HUES6 (cell line): ENCODE results near the gene BOLL.
"Not testable (repeated sequence)": the region's sequence is repeated elsewhere in the genome, so short reads cannot be mapped to it uniquely, and the experiment has no call there.

Source experiments
- H3K27ac ChIP-seq: 2 replicates; pipeline ENCODE4 v1.7.0; 2013; ENCODE audit warnings: low read depth, mild to moderate bottlenecking, low read length, inconsistent platforms
- H3K27me3 ChIP-seq: 2 replicates; pipeline ENCODE4 v1.6.1; 2013; ENCODE audit warnings: low read length; ENCODE audit not compliant: control insufficient read depth, insufficient read depth
- H3K36me3 ChIP-seq: 2 replicates; pipeline ENCODE4 v1.6.1; 2013; ENCODE audit warnings: low read length; ENCODE audit not compliant: control insufficient read depth, insufficient read depth
- H3K4me1 ChIP-seq: 2 replicates; pipeline ENCODE4 v1.6.1; 2013; ENCODE audit warnings: low read length; ENCODE audit not compliant: control insufficient read depth, insufficient read depth
- H3K4me3 ChIP-seq: 2 replicates; pipeline ENCODE4 v1.5.1; 2013; ENCODE audit warnings: low read depth, low read length
- H3K9ac ChIP-seq: one replicate; pipeline ENCODE4 v1.6.1; 2013; ENCODE audit warnings: mild to moderate bottlenecking, low read length
- H3K9me3 ChIP-seq: 2 replicates; pipeline ENCODE4 v1.6.1; 2013; ENCODE audit warnings: low read depth, low read length; ENCODE audit not compliant: control insufficient read depth, insufficient read depth

Gene BOLL

DNA sequence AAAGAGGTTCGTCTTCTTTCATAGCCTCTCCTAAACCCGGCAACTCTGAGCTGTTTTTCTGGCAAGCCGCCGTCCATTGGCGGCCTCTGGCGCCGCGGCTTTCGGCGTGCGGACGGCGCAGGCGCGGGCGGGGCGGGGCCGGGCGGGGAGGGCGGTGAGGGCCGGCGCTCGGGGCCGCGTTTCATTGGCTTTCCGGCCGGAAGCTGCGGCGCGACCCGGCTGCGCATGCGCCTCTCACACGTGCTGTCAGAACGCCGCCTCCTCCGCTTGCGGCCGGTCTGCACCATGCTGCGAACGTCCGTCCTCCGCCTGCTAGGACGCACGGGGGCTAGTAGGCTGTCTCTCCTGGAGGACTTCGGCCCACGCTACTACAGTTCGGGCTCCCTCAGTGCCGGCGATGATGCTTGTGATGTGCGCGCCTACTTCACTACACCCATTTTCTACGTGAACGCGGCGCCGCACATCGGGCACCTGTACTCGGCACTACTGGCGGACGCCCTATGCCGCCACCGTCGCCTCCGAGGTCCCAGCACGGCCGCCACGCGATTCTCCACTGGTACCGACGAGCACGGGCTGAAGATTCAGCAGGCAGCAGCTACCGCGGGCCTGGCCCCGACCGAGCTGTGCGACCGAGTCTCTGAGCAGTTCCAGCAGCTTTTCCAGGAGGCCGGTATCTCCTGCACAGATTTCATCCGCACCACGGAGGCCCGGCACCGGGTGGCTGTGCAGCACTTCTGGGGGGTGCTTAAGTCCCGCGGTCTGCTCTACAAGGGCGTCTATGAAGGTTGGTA lies 79.8 kb downstream of the BOLL start, which contains the start of gene MARS2:
Gene MARS2 (plus strand): TSS at position 249 of the 791 bp plus-strand sequence. CDS start 37 bp downstream, at position 286.
- H3K36me3 ChIP-seq = peaks cover 19% of the 10 kb centered on the region
- peak within 1 kb of the TSS; percentile 72 for H3K27ac ChIP-seq
- H3K9ac ChIP-seq = peak within 1 kb of the TSS; percentile 86
- H3K9me3 ChIP-seq = no peaks in the 10 kb centered on the region
- no peaks in the 10 kb centered on the region for H3K27me3 ChIP-seq
- peaks cover 18% of the 10 kb centered on the region for H3K4me1 ChIP-seq
- H3K4me3 ChIP-seq = peak within 1 kb of the TSS; percentile 92

DNA sequence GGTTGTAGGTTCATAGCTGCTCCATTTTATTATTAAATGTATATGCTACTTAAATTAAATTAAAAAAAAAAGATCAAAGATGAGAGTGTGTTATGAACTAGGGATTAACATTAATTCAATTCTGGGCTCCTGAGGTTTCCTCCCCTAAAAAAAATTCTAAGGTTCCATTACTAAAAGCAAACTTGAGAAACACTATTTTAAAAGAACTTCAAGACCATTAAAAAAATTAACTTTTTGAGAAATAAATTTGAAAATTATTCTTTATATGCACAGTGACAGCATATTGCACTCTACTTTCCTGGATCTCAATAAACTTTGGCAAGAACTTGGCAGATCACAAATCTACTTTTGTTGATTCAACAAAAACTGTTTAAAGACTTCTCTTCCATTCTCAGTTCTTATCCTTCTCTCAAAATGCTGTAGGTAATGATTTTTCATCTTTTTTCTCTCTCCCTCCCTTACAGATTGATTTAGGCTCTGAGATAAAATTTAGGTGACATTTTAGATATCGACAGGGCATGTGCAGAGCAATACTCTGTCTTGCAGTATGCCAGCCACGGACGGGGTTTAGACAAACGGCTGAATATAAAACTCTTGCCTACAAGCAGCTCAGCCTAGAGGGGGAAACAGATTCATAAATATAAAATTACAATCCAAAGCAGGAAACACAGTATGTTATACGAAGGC lies 80.5 kb downstream of the BOLL start:
- H3K27me3 ChIP-seq = no peaks in the 10 kb centered on the region
- peaks cover 12% of the 10 kb centered on the region for H3K4me1 ChIP-seq
- no peaks in the 10 kb centered on the region for H3K9me3 ChIP-seq
- peak overlapping the region; percentile 86 for H3K9ac ChIP-seq
- peaks cover 11% of the 10 kb centered on the region for H3K36me3 ChIP-seq
- peak overlapping the region; percentile 72 for H3K27ac ChIP-seq
- H3K4me3 ChIP-seq = peak overlapping the region; percentile 92

DNA sequence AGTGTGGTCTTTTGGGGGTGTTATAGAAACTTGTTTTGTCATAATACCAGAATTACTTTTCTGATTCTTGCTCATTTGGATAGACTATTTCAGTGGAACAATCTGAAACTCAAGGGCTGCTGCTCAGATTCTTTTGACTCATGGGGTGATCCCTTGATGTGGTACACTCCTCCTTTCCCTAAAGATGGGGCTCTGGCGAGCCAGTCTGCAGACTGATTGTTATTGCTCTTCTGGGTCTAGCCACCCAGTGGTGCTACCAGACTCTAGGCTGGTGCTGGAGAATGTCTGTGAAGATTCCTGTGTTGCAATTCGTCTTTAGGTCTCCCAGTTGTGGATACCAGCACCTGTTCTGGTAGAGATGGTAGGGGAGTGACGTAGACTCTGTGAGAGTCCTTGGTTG lies 84.2 kb downstream of the BOLL start:
- H3K4me1 ChIP-seq = no peaks in the 10 kb centered on the region; the same call in 1 of the 2 replicates
- H3K36me3 ChIP-seq = no peaks in the 10 kb centered on the region
- H3K9ac ChIP-seq = no peak overlapping the region
- no peak overlapping the region for H3K27ac ChIP-seq
- H3K9me3 ChIP-seq = no peaks in the 10 kb centered on the region; the same call in 1 of the 2 replicates
- H3K27me3 ChIP-seq = no peaks in the 10 kb centered on the region
- H3K4me3 ChIP-seq = no peak overlapping the region

DNA sequence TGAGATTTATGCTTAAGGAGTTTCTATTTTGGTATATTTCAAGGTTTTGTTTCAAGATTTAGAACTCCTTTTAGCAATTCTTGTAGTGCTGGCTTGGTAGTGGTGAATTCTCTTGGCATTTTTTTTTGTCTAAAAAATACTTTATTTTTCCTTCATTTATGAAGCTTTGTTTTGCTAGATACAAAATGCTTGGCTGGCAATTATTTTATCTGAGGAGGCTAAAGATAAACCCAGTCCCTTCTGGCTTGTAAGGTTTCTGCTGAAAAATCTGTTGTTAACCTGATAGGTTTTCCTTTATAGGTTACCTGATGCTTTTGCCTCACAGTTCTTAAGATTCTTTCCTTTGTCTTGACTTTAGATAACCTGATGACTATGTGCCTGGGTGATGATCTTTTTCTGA lies 85.4 kb downstream of the BOLL start:
- H3K9me3 ChIP-seq, H3K4me3 ChIP-seq, H3K36me3 ChIP-seq, H3K27me3 ChIP-seq, H3K27ac ChIP-seq, H3K9ac ChIP-seq, H3K4me1 ChIP-seq: not testable (repeated sequence)

DNA sequence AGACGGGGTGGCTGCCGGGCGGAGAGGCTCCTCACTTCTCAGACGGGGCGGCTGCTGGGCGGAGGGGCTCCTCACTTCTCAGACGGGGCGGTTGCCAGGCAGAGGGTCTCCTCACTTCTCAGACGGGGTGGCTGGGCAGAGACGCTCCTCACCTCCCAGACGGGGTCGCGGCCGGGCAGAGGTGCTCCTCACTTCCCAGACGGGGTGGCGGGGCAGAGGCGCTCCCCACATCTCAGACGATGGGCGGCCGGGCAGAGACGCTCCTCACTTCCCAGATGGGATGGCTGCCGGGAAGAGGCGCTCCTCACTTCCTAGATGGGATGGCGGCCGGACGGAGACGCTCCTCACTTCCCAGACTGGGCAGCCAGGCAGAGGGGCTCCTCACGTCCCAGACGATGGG lies 88.5 kb downstream of the BOLL start:
- not testable (repeated sequence) for H3K36me3 ChIP-seq, H3K4me3 ChIP-seq, H3K27me3 ChIP-seq, H3K27ac ChIP-seq, H3K9ac ChIP-seq, H3K4me1 ChIP-seq
- peaks cover 11% of the 10 kb centered on the region; the same call in 1 of the 2 replicates for H3K9me3 ChIP-seq

DNA sequence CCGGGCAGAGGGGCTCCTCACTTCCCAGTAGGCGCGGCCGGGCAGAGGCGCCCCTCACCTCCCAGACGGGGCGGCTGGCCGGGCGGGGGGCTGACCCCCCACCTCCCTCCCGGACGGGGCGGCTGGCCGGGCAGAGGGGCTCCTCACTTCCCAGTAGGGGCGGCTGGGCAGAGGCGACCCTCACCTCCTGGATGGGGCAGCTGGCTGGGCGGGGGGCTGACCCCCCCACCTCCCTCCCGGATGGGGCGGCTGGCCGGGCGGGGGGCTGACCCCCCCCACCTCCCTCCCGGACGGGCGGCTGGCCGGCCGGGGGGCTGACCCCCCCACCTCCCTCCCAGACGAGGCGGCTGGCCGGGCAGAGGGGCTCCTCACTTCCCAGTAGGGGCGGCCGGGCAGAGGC lies 89.1 kb downstream of the BOLL start:
- not testable (repeated sequence) for H3K27me3 ChIP-seq, H3K4me1 ChIP-seq, H3K27ac ChIP-seq, H3K36me3 ChIP-seq, H3K9ac ChIP-seq, H3K4me3 ChIP-seq
- H3K9me3 ChIP-seq = peaks cover 11% of the 10 kb centered on the region; the same call in 1 of the 2 replicates

DNA sequence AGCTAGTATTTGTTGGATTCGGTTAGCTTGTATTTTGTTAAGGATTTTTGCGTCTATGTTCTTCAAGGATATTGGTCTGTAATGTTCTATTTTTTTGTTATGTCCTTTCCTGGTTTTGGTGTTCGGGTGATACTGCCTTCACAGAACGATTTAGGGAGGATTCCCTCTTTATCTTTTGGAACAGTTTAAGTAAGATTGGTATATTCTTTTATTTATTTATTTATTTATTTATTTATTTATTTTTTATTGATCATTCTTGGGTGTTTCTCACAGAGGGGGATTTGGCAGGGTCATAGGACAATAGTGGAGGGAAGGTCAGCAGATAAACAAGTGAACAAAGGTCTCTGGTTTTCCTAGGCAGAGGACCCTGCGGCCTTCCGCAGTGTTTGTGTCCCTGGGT lies 89.9 kb downstream of the BOLL start:
- H3K9ac ChIP-seq, H3K27me3 ChIP-seq, H3K4me1 ChIP-seq, H3K36me3 ChIP-seq, H3K27ac ChIP-seq, H3K4me3 ChIP-seq: not testable (repeated sequence)
- H3K9me3 ChIP-seq = peaks cover 11% of the 10 kb centered on the region; the same call in 1 of the 2 replicates

DNA sequence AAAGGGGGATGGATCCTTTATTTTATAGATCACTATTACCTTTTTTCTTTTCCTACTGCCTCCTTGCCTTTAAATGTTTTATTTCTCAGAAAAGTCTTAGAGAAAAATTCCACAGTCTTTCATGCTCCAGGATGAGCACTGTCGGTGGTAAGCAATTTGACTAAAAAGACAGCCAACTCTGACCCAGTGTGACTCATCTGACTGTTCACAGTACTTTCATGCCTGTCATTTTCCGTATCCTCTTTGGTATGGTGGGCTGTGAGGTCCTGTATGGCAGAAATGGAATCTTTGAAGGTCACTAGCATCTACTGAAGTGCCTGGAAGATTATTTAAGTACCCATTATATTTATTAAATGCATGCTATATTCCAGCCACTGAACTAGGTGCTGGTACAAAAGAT lies 107.6 kb downstream of the BOLL start:
- no peaks in the 10 kb centered on the region for H3K36me3 ChIP-seq
- H3K9me3 ChIP-seq = no peaks in the 10 kb centered on the region
- H3K4me1 ChIP-seq = peaks cover 22% of the 10 kb centered on the region
- no peaks in the 10 kb centered on the region for H3K27me3 ChIP-seq
- no peak overlapping the region for H3K27ac ChIP-seq
- no peak overlapping the region for H3K4me3 ChIP-seq
- H3K9ac ChIP-seq = no peak overlapping the region

DNA sequence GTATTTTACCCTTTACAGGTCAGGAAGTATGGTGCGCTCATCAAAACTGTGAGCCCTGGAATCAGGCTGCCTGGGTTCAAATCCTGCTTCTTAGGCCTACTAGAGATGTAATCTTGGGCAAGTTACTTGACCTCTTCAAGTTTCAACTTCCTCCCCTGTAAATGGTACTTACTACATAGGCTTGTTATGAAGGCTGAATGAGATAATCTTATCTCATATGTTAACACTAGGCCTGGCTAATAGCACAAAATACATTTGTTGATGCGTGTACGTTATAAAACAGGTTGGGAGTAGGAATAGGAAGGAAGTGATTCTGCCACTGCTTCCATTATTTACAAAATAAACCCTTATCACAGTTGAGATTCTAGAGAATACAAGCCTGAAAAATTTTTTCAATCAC lies 108.1 kb downstream of the BOLL start:
- H3K27me3 ChIP-seq = no peaks in the 10 kb centered on the region
- peaks cover 22% of the 10 kb centered on the region for H3K4me1 ChIP-seq
- H3K9ac ChIP-seq = no peak overlapping the region
- no peaks in the 10 kb centered on the region for H3K9me3 ChIP-seq
- no peak overlapping the region for H3K27ac ChIP-seq
- H3K36me3 ChIP-seq = no peaks in the 10 kb centered on the region
- H3K4me3 ChIP-seq = no peak overlapping the region
